Measurements from ENCODE around the gene NDUFB1. TPM values are rescaled to one million over a fixed set of nuclear protein-coding genes. Genes with fewer than 3 reads are reported as not detected.

Gene NDUFB1
- total and polyA plus RNA-seq, 2 of the 4 experiments (the other 2 are of a cell fraction), result 32.1 to 333 TPM

- Histone ChIP-seq H2AFZ (replicated peaks; ENCODE audit: low read length, poor library complexity) (peak overlapping the region; percentile 100), H3K4ac (ENCODE audit: low read depth, low read length) (peak overlapping the region; percentile 99), H2BK120ac (ENCODE audit: low read depth, low read length) (peak overlapping the region; percentile 96), H3K14ac (replicated peaks; ENCODE audit: low read depth, low read length) (peak overlapping the region; percentile 98), H2BK20ac (ENCODE audit: low read depth, low read length) (no peak overlapping the region), H3K9ac (ENCODE audit: low read depth, low read length) (peak overlapping the region; percentile 97), H3K4me3 (ENCODE audit: insufficient read depth, low read depth, low read length) (peak overlapping the region; percentile 95), H3K36me3 (ENCODE audit: control insufficient read depth, insufficient read depth, low read length) (no peaks in the 10 kb centered on the region; the same call in none of the 2 replicates), H3K9me1 (ENCODE audit: insufficient read depth, low read length) (no peaks in the 10 kb centered on the region; the same call in 1 of the 2 replicates), H2AK5ac (ENCODE audit: low read depth, low read length) (peak overlapping the region; percentile 92), H2AK9ac (replicated peaks; ENCODE audit: low read depth, low read length, poor library complexity) (peak overlapping the region; percentile 97), H3K18ac (ENCODE audit: low read depth, low read length) (peak overlapping the region; percentile 76), H3K4me2 (ENCODE audit: low read depth, low read length) (peak overlapping the region; percentile 89), H4K8ac (ENCODE audit: low read depth in 2 of 2, low read length in 2 of 2) (peak overlapping the region; percentile 94 to 98), H3K23ac (ENCODE audit: low read depth, low read length) (peak overlapping the region; percentile 99), H2BK5ac (ENCODE audit: low read depth, low read length, poor library complexity, severe bottlenecking) (peak overlapping the region; percentile 96), H3K27me3 (ENCODE audit: control insufficient read depth, insufficient read depth, low read length) (no peaks in the 10 kb centered on the region), H2BK15ac (ENCODE audit: low read depth, low read length) (no peak overlapping the region), H4K5ac (ENCODE audit: low read depth, low read length) (peak overlapping the region; percentile 93), H3K4me1 (ENCODE audit: control insufficient read depth, insufficient read depth, low read length) (peaks cover 2% of the 10 kb centered on the region; the same call in 1 of the 2 replicates), H3K27ac (ENCODE audit: insufficient read depth, low read length) (peak overlapping the region; percentile 98), H4K91ac (ENCODE audit: insufficient read depth, low read depth, low read length) (peak overlapping the region; percentile 98), H3K9me3 (ENCODE audit: control insufficient read depth, insufficient read depth, low read length) (no peaks in the 10 kb centered on the region), H4K20me1 (ENCODE audit: insufficient read depth, low read length) (no peaks in the 10 kb centered on the region; the same call in 1 of the 2 replicates), H3K56ac (ENCODE audit: extremely low read depth, insufficient read depth, low read length) (peak overlapping the region; percentile 93), H3K79me1 (ENCODE audit: low read depth in 1 of 2, low read length in 2 of 2) (peaks cover 25 to 73% of the 10 kb centered on the region in 2 experiments)
- TSS peak; percentile 50 for BruUV-seq (replicated peaks)
- ATAC-seq (ENCODE audit: low read depth) (peak; percentile 30), DNase-seq (peak; percentile 20)
- intact Hi-C loops (cut with micrococcal nuclease), result loop anchor here (5.0 kb wide), 1 partner anchor 470 kb away; no protein-coding TSS in a partner anchor
- dilution Hi-C loops (cut with HindIII; ENCODE audit: low sequenced_read_pairs, unreplicated experiment), result no loop called here
- POLR2A ChIA-PET (ENCODE audit: unreplicated experiment), result interaction anchor here (0.7 to 0.8 kb wide), 3 partner anchors 177 to 386 kb away, joined by 3 to 15 read pairs (median 6); no protein-coding TSS in a partner anchor
- CTCF ChIA-PET, result interaction anchor here (0.6 to 1.4 kb wide), 4 partner anchors 10 to 365 kb away, joined by 3 to 14 read pairs (median 4); partner anchors contain the start of gene ATXN3
- 0% methylated on average over 8 of the region's 22 CpGs; no CpG with 5 or more reads in 1 of the 2 experiments for WGBS, 2 experiments (ENCODE audit: extremely low coverage in 2 of 2, insufficient read length in 1 of 2)
- in situ Hi-C loops (cut with MboI; ENCODE audit: low sequenced_read_pairs), result loop anchor here (5.0 to 10.0 kb wide), 3 partner anchors 335 to 672 kb away; partner anchors contain the start of gene GOLGA5
- TF ChIP-seq ELK1 (IDR thresholded peaks at IDR 0.05; ENCODE audit: borderline replicate concordance, low read depth, low read length) (no peak), MAFK (IDR thresholded peaks at IDR 0.05; ENCODE audit: low read depth, low read length) (no peak), RFX5 (IDR thresholded peaks at IDR 0.05; ENCODE audit: low read depth, low read length) (no peak), CTCF (conservative IDR thresholded peaks at IDR 0.05; ENCODE audit: low read depth, low read length) (no peak), MXI1 (IDR thresholded peaks at IDR 0.05; ENCODE audit: borderline replicate concordance, low read depth, low read length) (no peak), CEBPB (IDR thresholded peaks at IDR 0.05; ENCODE audit: low read depth, low read length) (no peak)
Observed at GRCh38 chr14:92122351-92122677, 808 bp upstream of the NDUFB1 start.

All from IMR-90 (cell line).